Liver (tissue), 9 donors: ENCODE data around the gene OSGIN1. TPM values are rescaled to one million over a fixed set of nuclear protein-coding genes. Genes with fewer than 3 reads are reported as not detected.

ENCODE experiments used
- DNase-seq: peaks from one replicate; pipeline ENCODE4 v3.0.0-alpha.2; 2017; ENCODE audit warnings: low spot score
- H3K27ac ChIP-seq, 2 donors: one replicate each; pipeline ENCODE4 v1.7.0; 2013; ENCODE audit warnings: inconsistent platforms in 2 of 2, low read length in 2 of 2, control low read depth in 1 of 2, low read depth in 1 of 2, mild to moderate bottlenecking in 1 of 2
- H3K27me3 ChIP-seq, 4 donors: one replicate each; pipeline versions ENCODE4 v1.6.1 to v1.7.0; 2013; ENCODE audit warnings: low read length in 3 of 4, inconsistent platforms in 1 of 4, mild to moderate bottlenecking in 1 of 4, moderate library complexity in 1 of 4; ENCODE audit not compliant: control insufficient read depth in 4 of 4, insufficient read depth in 4 of 4
- H3K36me3 ChIP-seq, 4 donors: one replicate each; pipeline versions ENCODE4 v1.6.1 to v1.7.0; 2013; ENCODE audit warnings: low read length in 3 of 4, mild to moderate bottlenecking in 3 of 4, low read depth in 1 of 4, moderate library complexity in 1 of 4; ENCODE audit not compliant: control insufficient read depth in 4 of 4, insufficient read depth in 3 of 4
- H3K4me1 ChIP-seq, 4 donors: one replicate each; pipeline versions ENCODE4 v1.6.1 to v1.7.0; 2013; ENCODE audit warnings: low read length in 3 of 4, mild to moderate bottlenecking in 3 of 4, moderate library complexity in 1 of 4; ENCODE audit not compliant: control insufficient read depth in 4 of 4, insufficient read depth in 4 of 4
- H3K4me3 ChIP-seq, 3 donors: one replicate each; pipeline versions ENCODE4 v1.6.1 to v1.7.0; 2013; ENCODE audit warnings: low read length in 3 of 3, control low read depth in 1 of 3, low read depth in 1 of 3, mild to moderate bottlenecking in 1 of 3
- H3K9ac ChIP-seq, 2 donors: one replicate each; pipeline ENCODE4 v1.7.0; 2013; ENCODE audit warnings: low read length in 2 of 2, mild to moderate bottlenecking in 2 of 2, moderate library complexity in 2 of 2, control low read depth in 1 of 2, low read depth in 1 of 2
- H3K9me3 ChIP-seq, 4 donors: one replicate each; pipeline versions ENCODE4 v1.6.1 to v1.7.0; 2013; ENCODE audit warnings: low read length in 3 of 4; ENCODE audit not compliant: control insufficient read depth in 4 of 4
- EGR1 ChIP-seq, 2 donors: IDR thresholded peaks; 2 replicates each; pipeline ENCODE4 v1.6.1; 2016 to 2018; ENCODE audit warnings: antibody characterized with exemption in 2 of 2, low read depth in 2 of 2
- FOXA2 ChIP-seq: IDR thresholded peaks from 2 replicates; pipeline ENCODE4 v1.6.1; 2016; ENCODE audit warnings: antibody characterized with exemption
- GABPA ChIP-seq, 2 donors: IDR thresholded peaks in 1 of 2; conservative IDR thresholded peaks in 1 of 2; 2 replicates each; pipeline ENCODE4 v1.6.1; 2016; ENCODE audit warnings: antibody characterized with exemption in 2 of 2, mild to moderate bottlenecking in 1 of 2, moderate library complexity in 1 of 2
- HNF4A ChIP-seq, 2 donors: conservative IDR thresholded peaks; 2 replicates each; pipeline ENCODE4 v1.6.1; 2016; ENCODE audit warnings: antibody characterized with exemption in 2 of 2, mild to moderate bottlenecking in 2 of 2
- HNF4G ChIP-seq: IDR thresholded peaks from 2 replicates; pipeline ENCODE4 v1.6.1; 2016; ENCODE audit warnings: antibody characterized with exemption
- JUND ChIP-seq, 2 donors: IDR thresholded peaks; 2 replicates each; pipeline ENCODE4 v1.6.1; 2016; ENCODE audit warnings: antibody characterized with exemption in 2 of 2
- NR2F2 ChIP-seq: IDR thresholded peaks from 2 replicates; pipeline ENCODE4 v1.6.1; 2016; ENCODE audit warnings: antibody characterized with exemption
- RAD21 ChIP-seq, 2 donors: IDR thresholded peaks; 2 replicates each; pipeline ENCODE4 v1.6.1; 2016; ENCODE audit warnings: antibody characterized with exemption in 2 of 2, mild to moderate bottlenecking in 2 of 2
- RXRA ChIP-seq, 2 donors: IDR thresholded peaks; 2 replicates each; pipeline ENCODE4 v1.6.1; 2017 to 2018; ENCODE audit warnings: antibody characterized with exemption in 2 of 2, mild to moderate bottlenecking in 1 of 2
- TAF1 ChIP-seq: conservative IDR thresholded peaks from 2 replicates; pipeline ENCODE4 v1.6.1; 2016; ENCODE audit warnings: antibody characterized with exemption, mild to moderate bottlenecking
- YY1 ChIP-seq: IDR thresholded peaks from 2 replicates; pipeline ENCODE4 v1.6.1; 2016; ENCODE audit warnings: antibody characterized with exemption, mild to moderate bottlenecking
- WGBS: extraction: QIAGEN DNeasy Blood & Tissue Kit; methylation state at CpG from one replicate; pipeline ENCODE4 v1.1.7; 2013; 5-methylcytosine and 5-hydroxymethylcytosine counted together
- polyA plus RNA-seq, 2 donors: library from polyadenylated mRNA; stranded (reverse) in 1 of 2; unstranded in 1 of 2; fragments of 200-250 nt in 1 of 2; fragments of >200 nt in 1 of 2; fragmentation: Nextera tagmentation in 1 of 2; extraction: Ambion mirVana in 1 of 2; gene quantifications; one replicate each; pipeline versions ENCODE4 v1.2.1 to v1.2.3, GENCODE V29; 2013 to 2015
- total RNA-seq, 2 donors: library from RNA; depleted of rRNA; stranded (reverse); fragments of >200 nt; gene quantifications; one replicate each; pipeline ENCODE4 v1.2.3, GENCODE V29; 2014
- TF ChIP-seq, protein P1 (sequence below): IDR thresholded peaks from 2 replicates; pipeline ENCODE4 v1.6.1; 2016; ENCODE audit warnings: antibody characterized with exemption
- TF ChIP-seq, protein P2 (sequence below): IDR thresholded peaks from 2 replicates; pipeline ENCODE4 v1.6.1; 2016; ENCODE audit warnings: antibody characterized with exemption, mild to moderate bottlenecking
- TF ChIP-seq, protein P3 (sequence below): fragments of 150-350 bp; IDR thresholded peaks from 2 replicates; pipeline ENCODE4 v1.5.1; 2017; ENCODE audit warnings: improper control_type of control experiment, low read depth, low read length; ENCODE audit not compliant: missing input control
- donor health status: healthy.
- donor health status: healthy.
- donor health status: healthy.
- donor health status: healthy.
- donor health status: healthy.

Gene OSGIN1
- total and polyA plus RNA-seq, 4 donors = 7.1 to 90.4 (median 60.4) TPM

DNA sequence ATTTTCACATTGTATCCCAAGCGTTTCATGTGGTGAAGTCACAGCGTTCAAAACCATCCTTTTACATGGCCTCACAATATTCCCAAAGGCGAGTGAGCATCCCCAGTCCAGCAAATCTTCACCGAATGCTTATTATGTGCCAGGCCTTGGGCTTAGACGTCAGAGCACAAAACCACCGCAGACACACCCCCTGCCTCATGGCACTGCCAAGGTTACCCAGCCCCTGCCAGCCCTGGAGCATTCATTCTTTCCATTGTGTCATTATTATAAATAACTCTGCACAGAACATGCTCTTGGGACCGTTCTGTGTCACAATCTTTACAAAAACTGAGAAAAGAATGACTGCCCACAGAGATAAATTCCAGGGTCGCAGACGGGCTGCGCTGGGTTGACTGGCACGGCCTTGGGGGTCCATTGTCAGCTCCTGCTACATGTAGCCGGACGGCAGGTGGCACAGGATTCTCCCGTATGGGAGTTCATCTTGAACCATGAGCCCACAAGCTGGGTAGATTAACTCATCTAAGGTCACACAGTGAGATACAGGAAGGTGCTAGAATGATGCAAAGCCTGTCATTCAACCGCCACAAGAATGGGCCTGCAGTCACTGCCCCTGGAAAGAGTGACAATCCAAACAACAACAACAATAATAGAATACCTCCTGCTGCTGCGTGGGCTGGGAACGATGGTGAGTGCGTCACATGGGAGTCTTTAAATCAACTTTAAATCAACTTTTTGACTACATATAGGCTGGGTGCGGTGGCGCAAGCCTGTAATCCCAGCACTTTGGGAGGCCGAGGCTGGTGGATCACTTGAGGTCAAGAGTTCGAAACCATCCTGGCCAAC is 10.5 kb downstream of the OSGIN1 start:
- Histone ChIP-seq H3K4me3 (no peak overlapping the region), H3K9ac (no peak overlapping the region), H3K36me3 (peaks cover 20 to 74% (median 60%) of the 10 kb centered on the region in 4 donors), H3K27ac (no peak overlapping the region), H3K4me1 (no peaks in the 10 kb centered on the region), H3K9me3 (no peaks in the 10 kb centered on the region), H3K27me3 (no peaks in the 10 kb centered on the region)
- TF ChIP-seq EGR1 (IDR thresholded peaks at IDR 0.05; ENCODE audit: low read depth in 2 of 2) (no peak), FOXA2 (no peak), YY1 (no peak), JUND (IDR thresholded peaks at IDR 0.05) (no peak), TAF1 (no peak), NR2F2 (no peak), GABPA (IDR thresholded peaks at IDR 0.05 in 1 of 2, conservative IDR thresholded peaks at IDR 0.05 in 1 of 2) (no peak), RXRA (IDR thresholded peaks at IDR 0.05) (no peak), HNF4A (conservative IDR thresholded peaks at IDR 0.05) (no peak)
- TF ChIP-seq, protein P1, sequence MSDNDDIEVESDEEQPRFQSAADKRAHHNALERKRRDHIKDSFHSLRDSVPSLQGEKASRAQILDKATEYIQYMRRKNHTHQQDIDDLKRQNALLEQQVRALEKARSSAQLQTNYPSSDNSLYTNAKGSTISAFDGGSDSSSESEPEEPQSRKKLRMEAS = no peak
- DNase-seq = no peak
- 86% methylated on average over 22 of the region's 22 CpGs for WGBS

DNA sequence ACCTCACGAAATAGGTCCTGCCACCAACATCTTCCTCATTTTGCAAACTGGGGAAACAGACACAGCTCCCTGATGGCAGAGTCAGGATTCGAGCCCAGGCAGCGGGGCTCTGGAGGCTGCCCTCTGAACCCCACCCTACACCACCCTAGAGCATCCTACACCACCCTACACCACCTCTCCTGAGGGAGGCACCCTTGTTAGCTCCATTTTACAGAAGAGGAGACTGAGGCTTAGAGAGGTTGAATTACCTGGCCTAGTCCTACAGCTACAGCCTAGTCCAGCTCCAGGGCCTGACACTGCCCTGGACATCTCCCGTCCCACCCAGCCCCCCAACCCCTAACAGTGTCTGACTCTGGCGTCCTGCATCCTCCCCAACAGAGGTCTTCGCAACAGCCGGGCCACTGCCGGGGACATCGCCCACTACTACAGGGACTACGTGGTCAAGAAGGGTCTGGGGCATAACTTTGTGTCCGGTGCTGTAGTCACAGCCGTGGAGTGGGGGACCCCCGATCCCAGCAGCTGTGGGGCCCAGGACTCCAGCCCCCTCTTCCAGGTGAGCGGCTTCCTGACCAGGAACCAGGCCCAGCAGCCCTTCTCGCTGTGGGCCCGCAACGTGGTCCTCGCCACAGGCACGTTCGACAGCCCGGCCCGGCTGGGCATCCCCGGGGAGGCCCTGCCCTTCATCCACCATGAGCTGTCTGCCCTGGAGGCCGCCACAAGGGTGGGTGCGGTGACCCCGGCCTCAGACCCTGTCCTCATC is 11.8 kb downstream of the OSGIN1 start:
- Histone ChIP-seq H3K9me3 (no peaks in the 10 kb centered on the region), H3K27me3 (no peaks in the 10 kb centered on the region), H3K27ac (no peak overlapping the region), H3K9ac (no peak overlapping the region), H3K4me1 (no peaks in the 10 kb centered on the region), H3K4me3 (no peak overlapping the region), H3K36me3 (peaks cover 13 to 60% (median 46%) of the 10 kb centered on the region in 4 donors)
- no peak for DNase-seq
- WGBS = 89% methylated on average over 26 of the region's 26 CpGs
- TF ChIP-seq YY1 = no peak

DNA sequence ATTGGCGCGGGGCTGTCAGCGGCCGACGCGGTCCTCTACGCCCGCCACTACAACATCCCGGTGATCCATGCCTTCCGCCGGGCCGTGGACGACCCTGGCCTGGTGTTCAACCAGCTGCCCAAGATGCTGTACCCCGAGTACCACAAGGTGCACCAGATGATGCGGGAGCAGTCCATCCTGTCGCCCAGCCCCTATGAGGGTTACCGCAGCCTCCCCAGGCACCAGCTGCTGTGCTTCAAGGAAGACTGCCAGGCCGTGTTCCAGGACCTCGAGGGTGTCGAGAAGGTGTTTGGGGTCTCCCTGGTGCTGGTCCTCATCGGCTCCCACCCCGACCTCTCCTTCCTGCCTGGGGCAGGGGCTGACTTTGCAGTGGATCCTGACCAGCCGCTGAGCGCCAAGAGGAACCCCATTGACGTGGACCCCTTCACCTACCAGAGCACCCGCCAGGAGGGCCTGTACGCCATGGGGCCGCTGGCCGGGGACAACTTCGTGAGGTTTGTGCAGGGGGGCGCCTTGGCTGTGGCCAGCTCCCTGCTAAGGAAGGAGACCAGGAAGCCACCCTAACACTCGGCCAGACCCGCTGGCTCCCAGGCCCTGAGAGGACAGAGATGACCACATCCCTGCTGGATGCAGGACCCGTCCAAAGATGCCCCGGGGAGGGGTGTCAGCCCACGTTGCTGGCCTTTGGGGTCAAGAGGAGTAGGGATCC is 12.6 kb downstream of the OSGIN1 start:
- Histone ChIP-seq H3K9ac (no peak overlapping the region), H3K36me3 (peaks cover 10 to 53% (median 39%) of the 10 kb centered on the region in 4 donors), H3K9me3 (no peaks in the 10 kb centered on the region), H3K27ac (no peak overlapping the region), H3K4me1 (peaks cover 0 to 4% (median 0%) of the 10 kb centered on the region in 4 donors), H3K4me3 (no peak overlapping the region), H3K27me3 (no peaks in the 10 kb centered on the region)
- no peak for DNase-seq
- TF ChIP-seq HNF4G (no peak), RAD21 (IDR thresholded peaks at IDR 0.05) (no peak), GABPA (IDR thresholded peaks at IDR 0.05 in 1 of 2, conservative IDR thresholded peaks at IDR 0.05 in 1 of 2) (no peak), JUND (IDR thresholded peaks at IDR 0.05) (no peak)
- TF ChIP-seq, protein P2, sequence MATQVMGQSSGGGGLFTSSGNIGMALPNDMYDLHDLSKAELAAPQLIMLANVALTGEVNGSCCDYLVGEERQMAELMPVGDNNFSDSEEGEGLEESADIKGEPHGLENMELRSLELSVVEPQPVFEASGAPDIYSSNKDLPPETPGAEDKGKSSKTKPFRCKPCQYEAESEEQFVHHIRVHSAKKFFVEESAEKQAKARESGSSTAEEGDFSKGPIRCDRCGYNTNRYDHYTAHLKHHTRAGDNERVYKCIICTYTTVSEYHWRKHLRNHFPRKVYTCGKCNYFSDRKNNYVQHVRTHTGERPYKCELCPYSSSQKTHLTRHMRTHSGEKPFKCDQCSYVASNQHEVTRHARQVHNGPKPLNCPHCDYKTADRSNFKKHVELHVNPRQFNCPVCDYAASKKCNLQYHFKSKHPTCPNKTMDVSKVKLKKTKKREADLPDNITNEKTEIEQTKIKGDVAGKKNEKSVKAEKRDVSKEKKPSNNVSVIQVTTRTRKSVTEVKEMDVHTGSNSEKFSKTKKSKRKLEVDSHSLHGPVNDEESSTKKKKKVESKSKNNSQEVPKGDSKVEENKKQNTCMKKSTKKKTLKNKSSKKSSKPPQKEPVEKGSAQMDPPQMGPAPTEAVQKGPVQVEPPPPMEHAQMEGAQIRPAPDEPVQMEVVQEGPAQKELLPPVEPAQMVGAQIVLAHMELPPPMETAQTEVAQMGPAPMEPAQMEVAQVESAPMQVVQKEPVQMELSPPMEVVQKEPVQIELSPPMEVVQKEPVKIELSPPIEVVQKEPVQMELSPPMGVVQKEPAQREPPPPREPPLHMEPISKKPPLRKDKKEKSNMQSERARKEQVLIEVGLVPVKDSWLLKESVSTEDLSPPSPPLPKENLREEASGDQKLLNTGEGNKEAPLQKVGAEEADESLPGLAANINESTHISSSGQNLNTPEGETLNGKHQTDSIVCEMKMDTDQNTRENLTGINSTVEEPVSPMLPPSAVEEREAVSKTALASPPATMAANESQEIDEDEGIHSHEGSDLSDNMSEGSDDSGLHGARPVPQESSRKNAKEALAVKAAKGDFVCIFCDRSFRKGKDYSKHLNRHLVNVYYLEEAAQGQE = no peak
- TF ChIP-seq, protein P3, sequence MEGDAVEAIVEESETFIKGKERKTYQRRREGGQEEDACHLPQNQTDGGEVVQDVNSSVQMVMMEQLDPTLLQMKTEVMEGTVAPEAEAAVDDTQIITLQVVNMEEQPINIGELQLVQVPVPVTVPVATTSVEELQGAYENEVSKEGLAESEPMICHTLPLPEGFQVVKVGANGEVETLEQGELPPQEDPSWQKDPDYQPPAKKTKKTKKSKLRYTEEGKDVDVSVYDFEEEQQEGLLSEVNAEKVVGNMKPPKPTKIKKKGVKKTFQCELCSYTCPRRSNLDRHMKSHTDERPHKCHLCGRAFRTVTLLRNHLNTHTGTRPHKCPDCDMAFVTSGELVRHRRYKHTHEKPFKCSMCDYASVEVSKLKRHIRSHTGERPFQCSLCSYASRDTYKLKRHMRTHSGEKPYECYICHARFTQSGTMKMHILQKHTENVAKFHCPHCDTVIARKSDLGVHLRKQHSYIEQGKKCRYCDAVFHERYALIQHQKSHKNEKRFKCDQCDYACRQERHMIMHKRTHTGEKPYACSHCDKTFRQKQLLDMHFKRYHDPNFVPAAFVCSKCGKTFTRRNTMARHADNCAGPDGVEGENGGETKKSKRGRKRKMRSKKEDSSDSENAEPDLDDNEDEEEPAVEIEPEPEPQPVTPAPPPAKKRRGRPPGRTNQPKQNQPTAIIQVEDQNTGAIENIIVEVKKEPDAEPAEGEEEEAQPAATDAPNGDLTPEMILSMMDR = no peak
- WGBS = 90% methylated on average over 36 of the region's 36 CpGs
